A549 treated with AZD2906 at 1 μM for 4 hours (cell line): ENCODE results near the gene SMPX. TPM values are rescaled to one million over a fixed set of nuclear protein-coding genes. Genes with fewer than 3 reads are reported as not detected.

Experiments used
- total RNA-seq: library from RNA; stranded (reverse); fragments of 200-300 nt; extraction: Qiagen RNA extraction; gene quantifications from 5 replicates; pipeline ENCODE4 v1.2.3, GENCODE V29; 2022

Gene SMPX
- total RNA-seq: 0.08 TPM in 1 of 5 replicates, not detected in the others

GRCh38 chrX:21757960-21758359 lies at the start of gene SMPX:
Gene SMPX, minus strand, starts transcription at chrX:21758116. Its CDS starts 3,826 bp downstream, at chrX:21754290.

DNA sequence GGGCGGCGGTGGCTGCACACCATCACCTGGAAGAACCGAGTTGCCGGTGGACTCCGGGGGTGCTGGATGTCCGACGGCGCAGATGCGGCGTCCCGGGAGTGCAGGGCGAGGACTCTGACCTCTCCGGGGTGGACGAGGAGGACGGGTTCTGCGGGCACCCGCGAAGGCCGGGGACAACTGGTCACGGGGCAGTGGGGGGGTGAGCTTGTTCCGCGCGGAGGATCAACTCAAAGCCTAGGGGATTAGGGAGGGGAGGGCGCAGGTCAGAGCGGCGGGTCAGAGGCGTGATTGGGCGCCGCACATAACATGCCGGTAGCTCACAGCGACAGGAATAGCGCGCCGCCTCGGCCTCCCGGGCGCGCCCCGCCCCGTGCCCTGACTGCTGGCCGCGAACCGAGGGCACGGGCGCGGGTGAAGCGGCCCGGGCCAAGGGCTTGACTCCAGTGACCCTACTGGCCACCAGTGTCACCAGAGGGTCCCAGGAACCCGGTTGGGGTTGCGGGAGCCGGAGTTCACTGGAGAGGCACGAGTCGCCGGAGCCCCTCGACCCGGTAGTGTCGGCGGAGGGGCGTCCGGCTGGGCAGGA lies 99.7 kb downstream of the SMPX start, which contains the start of gene KLHL34:
Gene KLHL34 (minus strand): TSS at position 179 of the 586 bp plus-strand sequence. CDS start 542 bp downstream, outside the sequence.

Other genes with a start within 250 kb of the SMPX start
- not detected in 5 replicates for gene KLHL34, start 99.8 kb downstream of the SMPX start, total RNA-seq
- gene MBTPS2, start 81.5 kb upstream of the SMPX start, total RNA-seq: 20.6 to 25.1 TPM (median 22.9 TPM) in 5 replicates
- 1.9 to 2.7 TPM (median 2.6 TPM) in 5 replicates for gene YY2, start 97.9 kb upstream of the SMPX start, total RNA-seq
- gene SMS, start 182.6 kb upstream of the SMPX start, total RNA-seq: 177 to 219 TPM (median 181 TPM) in 5 replicates